ENCODE data around the gene SLC4A5. TPM values are rescaled to one million over a fixed set of nuclear protein-coding genes. Genes with fewer than 3 reads are reported as not detected.

Gene SLC4A5
- total RNA-seq, 2 donors from 2014 or later = 6.2 to 65.9 TPM

DNA sequence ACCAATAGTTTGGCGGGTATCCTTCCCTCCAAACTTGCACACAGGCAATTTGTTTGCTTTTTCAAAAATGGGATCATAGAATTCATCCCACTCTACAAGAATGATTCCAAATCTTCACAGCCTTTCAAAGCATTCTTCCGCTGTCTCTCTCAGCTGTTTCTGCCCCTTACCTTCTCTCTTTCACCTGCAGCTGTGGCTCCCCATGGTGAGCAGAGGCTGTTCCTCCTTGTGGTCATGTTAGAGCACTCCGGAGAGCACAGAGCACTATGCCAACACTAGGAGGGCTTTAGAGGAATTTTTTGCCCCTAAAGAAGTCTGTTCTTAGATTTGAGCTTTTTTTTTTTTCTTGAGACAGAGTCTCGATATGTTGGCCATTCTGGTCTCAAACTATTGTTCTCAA is 114.4 kb downstream of the SLC4A5 start:
- Histone ChIP-seq H3K9me3 (no peaks in the 10 kb centered on the region), H3K27me3 (replicated peaks; ENCODE audit: insufficient read depth) (no peaks in the 10 kb centered on the region), H3K4me3 (no peak overlapping the region), H3K36me3 (no peaks in the 10 kb centered on the region), H3K27ac (no peak overlapping the region), H3K4me1 (replicated peaks) (no peaks in the 10 kb centered on the region)
- DNase-seq (ENCODE audit: low spot score) = no peak
- 90% methylated on average over 4 of the region's 4 CpGs for WGBS
- intact Hi-C loops (cut with DNase I) = no loop called here
- TF ChIP-seq POLR2A (IDR thresholded peaks at IDR 0.05) (no peak), POLR2AphosphoS5 (IDR thresholded peaks at IDR 0.05) (no peak)
- TF ChIP-seq, protein P1, sequence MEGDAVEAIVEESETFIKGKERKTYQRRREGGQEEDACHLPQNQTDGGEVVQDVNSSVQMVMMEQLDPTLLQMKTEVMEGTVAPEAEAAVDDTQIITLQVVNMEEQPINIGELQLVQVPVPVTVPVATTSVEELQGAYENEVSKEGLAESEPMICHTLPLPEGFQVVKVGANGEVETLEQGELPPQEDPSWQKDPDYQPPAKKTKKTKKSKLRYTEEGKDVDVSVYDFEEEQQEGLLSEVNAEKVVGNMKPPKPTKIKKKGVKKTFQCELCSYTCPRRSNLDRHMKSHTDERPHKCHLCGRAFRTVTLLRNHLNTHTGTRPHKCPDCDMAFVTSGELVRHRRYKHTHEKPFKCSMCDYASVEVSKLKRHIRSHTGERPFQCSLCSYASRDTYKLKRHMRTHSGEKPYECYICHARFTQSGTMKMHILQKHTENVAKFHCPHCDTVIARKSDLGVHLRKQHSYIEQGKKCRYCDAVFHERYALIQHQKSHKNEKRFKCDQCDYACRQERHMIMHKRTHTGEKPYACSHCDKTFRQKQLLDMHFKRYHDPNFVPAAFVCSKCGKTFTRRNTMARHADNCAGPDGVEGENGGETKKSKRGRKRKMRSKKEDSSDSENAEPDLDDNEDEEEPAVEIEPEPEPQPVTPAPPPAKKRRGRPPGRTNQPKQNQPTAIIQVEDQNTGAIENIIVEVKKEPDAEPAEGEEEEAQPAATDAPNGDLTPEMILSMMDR (IDR thresholded peaks at IDR 0.05) = no peak

DNA sequence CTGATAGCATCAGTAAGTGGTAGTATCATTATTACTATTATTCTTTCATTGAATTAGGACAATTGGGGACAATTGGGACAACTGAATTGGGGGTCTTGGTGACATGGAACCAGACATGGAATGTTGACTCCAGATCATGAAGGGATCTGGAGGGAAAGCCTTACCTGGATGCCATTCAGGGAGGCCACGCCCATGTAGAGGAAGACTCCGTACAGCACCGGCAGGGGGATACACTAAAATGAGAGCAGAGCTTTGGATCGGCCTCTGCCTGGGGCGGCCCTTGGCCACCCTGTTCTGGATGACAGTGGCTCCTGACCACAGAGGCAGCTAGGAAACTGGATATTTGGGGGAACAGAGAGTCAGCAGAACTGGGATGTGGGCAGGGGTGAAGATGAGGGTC is 115.6 kb downstream of the SLC4A5 start:
- Histone ChIP-seq H3K4me3 (no peak overlapping the region), H3K9me3 (no peaks in the 10 kb centered on the region), H3K27ac (no peak overlapping the region), H3K4me1 (replicated peaks) (no peaks in the 10 kb centered on the region), H3K27me3 (replicated peaks; ENCODE audit: insufficient read depth) (no peaks in the 10 kb centered on the region), H3K36me3 (no peaks in the 10 kb centered on the region)
- WGBS = 82% methylated on average over 5 of the region's 5 CpGs
- TF ChIP-seq POLR2AphosphoS5 (IDR thresholded peaks at IDR 0.05) (no peak), POLR2A (IDR thresholded peaks at IDR 0.05) (no peak)
- TF ChIP-seq, protein P1 (IDR thresholded peaks at IDR 0.05) = no peak
- intact Hi-C loops (cut with DNase I) = no loop called here
- no peak for DNase-seq (ENCODE audit: low spot score)

DNA sequence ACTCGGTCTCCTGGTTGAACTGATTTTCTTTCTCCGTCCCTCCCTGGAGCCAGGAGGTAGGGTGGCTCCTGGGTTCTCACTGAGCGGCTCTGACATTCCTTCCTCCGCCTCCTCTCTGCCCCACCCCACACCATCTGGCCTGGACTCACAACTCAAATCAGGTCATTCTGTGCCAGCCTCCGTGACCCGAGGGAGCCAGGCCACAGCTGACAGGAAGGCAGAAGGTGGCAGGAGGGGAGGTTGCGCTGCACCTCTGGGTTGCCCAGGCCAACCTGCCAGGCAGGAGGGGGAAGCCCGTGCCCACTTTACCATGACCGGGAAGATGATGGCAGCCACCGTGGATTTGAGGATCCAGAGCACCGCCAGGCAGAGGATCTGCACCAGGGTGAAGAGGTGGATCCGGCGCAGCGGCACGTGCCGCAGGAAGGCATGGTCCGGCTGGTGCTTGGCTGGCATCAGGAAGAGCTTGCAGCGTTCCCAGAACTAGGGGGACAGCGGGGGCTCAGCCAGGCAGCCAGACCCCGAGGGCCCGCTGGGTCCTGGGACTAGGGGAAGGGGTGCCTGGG is 116.5 kb downstream of the SLC4A5 start:
- no peak overlapping the region for H3K27ac ChIP-seq
- DNase-seq (ENCODE audit: low spot score) = no peak
- intact Hi-C loops (cut with DNase I) = no loop called here
- no peak overlapping the region for H3K4me3 ChIP-seq
- TF ChIP-seq POLR2A (IDR thresholded peaks at IDR 0.05) (no peak), POLR2AphosphoS5 (IDR thresholded peaks at IDR 0.05) (no peak)
- TF ChIP-seq, protein P1 (IDR thresholded peaks at IDR 0.05) = no peak
- H3K9me3 ChIP-seq = no peaks in the 10 kb centered on the region
- 80% methylated on average over 21 of the region's 21 CpGs for WGBS
- H3K36me3 ChIP-seq = no peaks in the 10 kb centered on the region
- no peaks in the 10 kb centered on the region for H3K4me1 ChIP-seq (replicated peaks)
- H3K27me3 ChIP-seq (replicated peaks; ENCODE audit: insufficient read depth) = no peaks in the 10 kb centered on the region

DNA sequence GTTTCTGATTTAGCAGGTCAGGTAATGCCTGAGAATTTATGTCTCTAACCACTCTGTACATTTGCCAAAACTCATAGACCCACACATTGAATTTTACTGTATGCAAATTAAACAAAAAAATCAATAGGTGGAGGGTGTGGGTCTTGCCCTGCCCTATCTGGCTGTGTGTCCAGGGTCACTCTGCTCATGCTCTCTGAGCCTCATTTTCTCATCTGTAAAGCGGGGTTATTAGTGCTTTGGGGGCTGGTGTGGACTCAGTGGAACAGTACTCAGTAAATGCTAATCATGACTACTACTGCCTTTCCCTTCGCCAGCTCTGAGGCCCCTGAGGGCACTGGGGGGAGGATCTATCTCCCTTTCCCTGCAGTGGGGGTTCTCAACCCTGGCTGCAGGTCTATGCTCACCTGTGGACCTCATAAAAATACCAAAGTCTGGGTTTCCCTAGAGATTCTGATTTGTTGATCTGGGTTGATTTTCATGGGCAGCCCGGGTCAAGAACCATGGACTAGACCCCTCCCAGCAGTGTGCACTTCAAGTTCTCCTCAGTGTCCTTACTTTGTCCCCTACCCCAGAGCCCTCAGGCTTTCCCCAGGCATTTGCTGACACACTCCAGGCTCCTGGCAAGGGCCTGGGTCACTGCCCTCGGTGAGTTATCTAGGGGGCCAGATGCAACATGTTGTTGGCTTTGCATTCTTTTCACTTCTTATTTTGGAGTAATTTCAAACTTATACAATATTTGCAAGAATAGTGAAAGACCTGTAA is 117.3 kb downstream of the SLC4A5 start:
- Histone ChIP-seq H3K9me3 (no peaks in the 10 kb centered on the region), H3K27me3 (replicated peaks; ENCODE audit: insufficient read depth) (no peaks in the 10 kb centered on the region), H3K36me3 (no peaks in the 10 kb centered on the region), H3K4me3 (no peak overlapping the region), H3K4me1 (replicated peaks) (no peaks in the 10 kb centered on the region), H3K27ac (no peak overlapping the region)
- 50% methylated on average over 4 of the region's 4 CpGs for WGBS
- DNase-seq (ENCODE audit: low spot score) = no peak
- intact Hi-C loops (cut with DNase I) = no loop called here
- TF ChIP-seq, protein P1 (IDR thresholded peaks at IDR 0.05) = no peak
- no peak for TF ChIP-seq POLR2A (IDR thresholded peaks at IDR 0.05)
- TF ChIP-seq POLR2AphosphoS5 (IDR thresholded peaks at IDR 0.05) = no peak

Measured in prostate gland (tissue), 2 donors.